DMS153 treated with DMSO at 0.1 percent for 48 hours (cell line): ENCODE results near the gene RHBDL3.

Experiments used
- DNase-seq: peaks from one replicate; lab custom pipeline; 2025; ENCODE audit not compliant: unreplicated experiment; lab: John Stamatoyannopoulos, UW

RHBDL3 gene

DNA sequence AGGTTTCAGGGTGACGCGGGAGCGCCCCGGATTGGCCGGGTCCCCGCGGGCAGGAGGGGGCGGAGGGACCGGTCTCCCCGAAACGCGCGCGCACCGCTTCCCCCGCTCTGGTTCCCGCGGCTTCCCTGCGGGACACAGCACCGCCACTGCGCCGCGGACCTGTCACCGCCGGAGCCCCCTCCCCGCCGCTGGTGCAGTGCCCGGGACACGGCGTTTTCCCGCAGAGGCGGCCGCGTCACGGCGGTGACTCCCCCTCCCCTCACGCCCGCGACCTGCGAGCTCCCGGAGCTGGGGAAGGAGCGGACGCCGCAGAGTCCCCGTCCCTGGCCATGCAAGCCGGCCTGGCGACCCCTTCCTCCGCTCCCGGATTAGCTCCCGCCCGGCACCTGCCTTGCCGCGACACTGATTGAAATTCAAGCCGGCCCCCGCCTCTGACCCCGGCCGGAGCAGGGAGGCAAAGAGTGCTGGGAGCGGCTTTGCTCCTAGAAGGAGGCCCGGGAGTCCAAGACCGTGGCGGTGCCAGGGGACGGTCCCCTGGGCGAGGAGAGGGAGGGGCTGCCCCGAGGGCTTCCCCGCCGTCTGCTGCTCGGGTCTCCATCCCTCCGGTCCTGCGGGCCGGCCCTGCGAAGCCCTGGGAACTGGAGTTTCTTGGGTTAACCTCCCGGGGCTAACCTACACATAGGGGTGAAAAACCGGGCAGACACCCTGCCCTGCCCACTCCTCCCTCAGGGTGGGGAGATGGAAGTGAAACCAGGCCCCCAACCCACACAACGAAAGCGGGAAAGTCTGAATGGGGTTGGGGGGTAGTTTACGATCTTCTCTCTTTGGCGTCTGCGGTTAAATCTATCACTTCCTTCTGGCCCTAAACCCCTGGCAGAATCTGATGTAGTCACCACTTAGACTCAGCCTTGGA is 1.0 kb downstream of the RHBDL3 start:
- no peak for DNase-seq

DNA sequence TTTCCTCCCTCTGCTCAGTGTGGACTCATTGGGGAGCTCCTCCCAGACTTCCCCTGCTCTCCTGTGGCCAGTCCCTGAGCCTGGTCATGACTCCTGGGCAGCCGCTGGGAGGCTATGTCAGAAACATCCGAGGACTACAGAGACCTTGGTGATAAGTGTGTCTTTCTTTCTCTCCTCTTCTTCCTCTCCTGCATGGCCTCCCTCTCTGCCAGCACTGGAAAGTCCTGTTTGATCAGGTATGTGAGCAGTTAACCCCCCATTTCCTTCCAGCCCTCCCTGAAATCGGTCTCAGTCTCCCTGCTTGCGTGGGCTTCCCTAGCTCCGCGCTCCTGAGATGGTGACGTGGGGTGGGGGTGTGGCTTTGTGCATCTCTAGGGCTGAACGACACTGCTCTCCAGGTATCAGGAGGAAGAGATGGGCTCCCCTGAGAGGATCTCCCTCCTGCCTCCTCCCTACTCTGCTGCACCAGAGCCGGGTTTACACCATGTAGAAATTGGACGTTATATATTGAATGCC is 2.1 kb downstream of the RHBDL3 start:
- DNase-seq, result no peak

DNA sequence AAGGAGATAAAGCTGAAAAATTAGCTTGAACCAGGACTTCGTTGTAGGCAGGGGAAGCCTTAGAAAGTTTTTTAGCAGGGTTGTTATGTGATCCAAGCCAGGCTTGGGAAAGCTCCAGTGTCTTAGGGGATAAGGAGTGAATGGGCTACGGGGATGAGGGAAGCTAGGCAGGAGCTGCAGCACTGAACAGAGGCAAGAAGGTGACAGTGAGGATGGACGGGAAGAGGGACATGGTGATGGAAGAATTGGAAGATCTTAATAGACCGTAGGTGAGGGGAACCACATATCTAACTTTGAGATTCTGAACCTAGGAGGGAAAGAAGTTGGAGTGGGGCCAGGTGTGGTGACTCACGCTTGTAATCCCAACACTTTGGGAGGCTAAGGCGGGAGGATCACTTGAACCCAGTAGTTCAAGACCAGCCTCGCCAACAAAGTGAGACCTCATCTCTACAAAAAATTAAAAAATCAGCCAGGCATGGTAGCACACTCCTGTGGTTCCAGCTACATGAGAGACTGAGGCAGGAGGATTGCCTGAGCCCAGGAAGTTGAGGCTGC is 3.2 kb downstream of the RHBDL3 start:
- DNase-seq, result no peak

DNA sequence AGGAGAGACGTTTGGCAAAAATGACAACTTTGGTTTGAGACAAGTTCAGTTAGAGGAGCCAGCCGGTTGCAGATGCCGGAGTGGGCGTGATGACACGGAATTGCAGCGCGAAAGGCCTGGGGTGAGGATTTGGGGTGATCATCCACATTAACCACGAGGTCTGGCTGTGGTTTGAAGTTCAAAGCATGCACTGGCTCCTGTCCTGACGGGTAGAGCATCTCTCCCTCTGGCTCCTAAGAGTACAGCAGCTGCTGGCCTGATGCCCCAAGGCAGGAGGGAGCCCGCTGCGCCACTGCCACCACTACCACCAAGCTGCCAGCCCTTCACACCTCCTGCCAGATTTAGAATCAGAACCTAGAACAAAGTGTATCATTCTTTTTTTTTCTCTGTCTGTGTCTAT is 3.7 kb downstream of the RHBDL3 start:
- no peak for DNase-seq

DNA sequence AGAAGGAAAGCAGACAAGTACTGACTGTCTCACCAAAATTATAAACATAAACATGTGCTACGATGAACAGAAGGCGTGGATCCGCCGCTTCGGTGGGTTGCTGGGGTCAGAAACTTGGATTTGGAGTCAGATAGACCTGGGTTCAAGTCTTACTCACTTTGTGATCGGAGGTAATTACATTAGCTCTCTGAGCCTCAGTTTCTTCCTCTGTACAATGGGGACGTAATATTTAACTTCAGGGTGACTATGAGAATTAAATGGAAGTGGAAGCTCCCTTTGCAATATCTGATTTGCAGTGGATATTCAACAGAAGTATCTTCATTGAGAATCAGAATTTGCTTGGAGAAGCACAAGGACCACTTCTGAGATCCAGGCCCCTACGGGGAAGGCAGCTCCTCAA is 6.2 kb downstream of the RHBDL3 start:
- DNase-seq, result no peak

DNA sequence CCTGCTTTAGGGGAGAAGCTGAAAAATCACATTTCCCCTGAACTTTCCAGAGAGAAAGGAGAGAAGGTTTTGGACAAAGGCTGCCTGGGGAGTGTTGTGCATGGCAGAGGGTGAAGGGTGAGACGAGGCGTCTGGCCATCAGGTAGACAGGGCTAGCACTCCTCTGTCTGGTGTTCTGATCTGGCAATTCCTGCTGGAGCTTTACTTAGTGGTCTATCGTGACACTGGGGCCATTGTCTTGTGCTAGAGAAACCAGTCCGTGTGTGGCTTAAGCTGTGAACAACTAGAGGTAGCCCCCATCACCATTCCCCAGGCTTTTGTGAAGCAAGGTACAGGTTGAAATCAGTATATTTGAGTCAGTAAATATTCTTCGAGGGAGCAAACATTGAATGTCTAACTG is 8.5 kb downstream of the RHBDL3 start:
- DNase-seq, result no peak

DNA sequence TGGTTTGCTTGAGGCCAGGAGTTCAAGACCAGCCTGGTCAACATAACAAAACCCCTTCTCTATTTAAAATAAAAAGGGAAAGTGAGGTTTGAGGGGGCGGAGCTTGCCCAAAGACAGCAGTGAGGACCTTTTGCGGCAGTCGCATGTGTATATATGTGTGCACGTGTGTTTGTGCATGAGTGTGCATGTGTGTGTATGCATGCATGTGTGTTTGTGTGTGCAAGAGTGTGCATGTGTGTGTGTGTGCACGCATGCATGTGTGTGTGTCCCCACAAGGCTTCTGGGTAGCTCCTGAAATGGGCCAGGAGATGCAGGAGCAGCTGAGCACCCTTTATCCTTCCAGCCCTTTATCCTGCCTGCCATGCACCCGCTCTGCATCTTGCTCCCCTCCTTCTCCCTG is 9.0 kb downstream of the RHBDL3 start:
- DNase-seq, result no peak

DNA sequence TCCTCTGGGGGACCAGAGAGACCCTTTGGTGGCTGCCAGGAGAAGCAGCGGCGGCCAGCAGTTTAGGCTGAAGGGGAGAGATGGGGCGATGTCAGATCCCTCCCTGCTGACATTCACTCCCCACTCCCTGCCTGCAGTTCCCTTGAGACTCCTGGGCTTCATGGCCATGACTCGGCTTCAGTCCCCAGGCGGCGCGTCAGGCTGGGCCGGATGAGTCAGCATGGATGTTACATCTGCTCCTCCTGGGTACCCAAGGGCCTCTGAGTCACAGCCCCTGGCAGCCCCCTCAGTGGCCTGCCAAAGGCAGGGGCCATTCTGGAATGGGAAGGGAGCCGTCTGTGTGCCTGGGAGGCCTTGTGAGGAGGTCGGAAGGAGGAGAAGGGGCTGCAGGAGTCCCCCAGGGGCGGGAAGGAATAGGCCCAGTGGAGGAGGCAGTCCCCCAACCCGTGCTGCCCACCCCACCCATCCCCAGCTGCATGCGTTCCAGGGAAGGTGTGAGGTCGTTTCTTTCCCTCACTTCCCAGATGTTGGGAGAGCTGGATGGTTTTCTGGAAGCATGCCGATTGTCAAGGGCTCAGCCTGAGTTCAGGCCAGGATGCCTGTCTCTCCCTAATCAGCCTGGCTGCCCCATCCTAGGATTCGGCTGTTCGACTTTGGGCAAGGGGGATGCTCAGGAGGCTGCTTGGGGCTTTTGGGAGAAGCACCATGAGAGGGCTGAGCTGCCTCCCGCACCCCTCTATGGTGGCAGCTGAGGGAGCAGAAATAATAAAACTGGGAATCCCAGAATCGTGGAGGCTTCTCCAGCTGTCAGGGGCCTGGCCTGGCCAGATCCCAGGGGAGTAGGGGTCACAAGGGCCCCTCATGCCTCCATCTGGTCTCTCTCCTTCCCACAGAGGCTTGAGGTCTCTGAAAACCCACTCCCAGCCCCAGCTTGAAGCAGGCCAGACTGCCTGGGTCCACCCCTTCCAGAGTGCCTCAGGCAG is 9.7 kb downstream of the RHBDL3 start:
- DNase-seq, result no peak

DNA sequence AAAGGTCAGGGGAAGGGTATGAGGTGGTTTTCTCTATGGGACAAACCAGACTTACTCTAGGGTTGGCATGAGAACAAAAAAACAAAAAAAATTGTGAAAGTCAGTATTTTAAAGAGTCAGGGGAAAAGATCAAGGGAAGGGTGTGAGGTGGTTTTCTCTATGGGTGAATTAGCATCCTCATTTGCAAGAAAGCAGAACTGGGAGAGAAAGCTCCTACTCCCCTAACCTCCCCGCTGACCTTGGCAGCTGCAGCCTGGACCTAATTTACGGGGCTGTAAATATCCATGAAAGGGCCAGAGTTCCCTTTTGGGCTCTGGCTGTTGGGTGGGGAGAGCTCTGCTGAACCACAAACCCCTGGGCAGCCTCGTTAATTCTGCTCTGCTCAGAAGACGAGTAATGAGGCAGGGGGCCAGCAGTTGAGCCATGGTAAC is 10.6 kb downstream of the RHBDL3 start:
- no peak for DNase-seq

DNA sequence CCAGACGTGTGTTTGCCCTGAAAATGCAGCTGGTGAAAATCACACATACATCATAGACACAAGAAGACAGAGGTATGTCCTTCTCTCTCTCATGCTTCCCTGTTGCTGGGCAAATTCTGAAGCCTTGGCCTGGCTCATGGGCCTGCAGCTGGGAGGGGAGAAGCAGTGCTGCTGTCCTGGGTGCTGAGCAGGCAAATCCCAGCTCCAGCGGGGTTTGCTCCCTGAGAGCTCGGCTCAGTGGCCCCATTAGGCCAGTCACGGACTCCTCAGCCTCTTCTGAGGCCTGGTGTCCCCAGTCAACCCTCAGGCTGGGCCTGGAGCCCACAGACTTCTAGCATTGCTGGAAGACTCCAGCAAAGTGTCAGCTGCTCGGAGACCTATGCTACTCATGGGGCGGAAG is 11.7 kb downstream of the RHBDL3 start:
- no peak for DNase-seq

DNA sequence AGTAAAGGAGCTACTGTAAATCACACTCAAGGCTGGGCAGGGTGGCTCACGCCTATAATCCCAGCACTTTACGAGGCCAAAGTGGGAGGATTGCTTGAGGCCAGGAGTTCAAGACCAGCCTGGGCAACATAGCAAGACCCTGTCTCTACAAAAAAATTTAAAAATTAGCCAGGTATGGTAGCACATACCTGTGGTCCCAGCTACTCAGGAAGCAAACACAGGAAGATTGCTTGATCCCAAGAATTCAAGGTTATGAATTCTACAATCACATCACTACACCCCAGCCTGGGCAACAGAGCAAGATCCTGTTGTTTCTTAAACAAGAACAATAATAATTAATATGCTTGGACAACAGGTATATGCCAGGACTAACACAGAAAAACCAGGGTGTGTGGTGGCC is 13.2 kb downstream of the RHBDL3 start:
- DNase-seq, result no peak

DNA sequence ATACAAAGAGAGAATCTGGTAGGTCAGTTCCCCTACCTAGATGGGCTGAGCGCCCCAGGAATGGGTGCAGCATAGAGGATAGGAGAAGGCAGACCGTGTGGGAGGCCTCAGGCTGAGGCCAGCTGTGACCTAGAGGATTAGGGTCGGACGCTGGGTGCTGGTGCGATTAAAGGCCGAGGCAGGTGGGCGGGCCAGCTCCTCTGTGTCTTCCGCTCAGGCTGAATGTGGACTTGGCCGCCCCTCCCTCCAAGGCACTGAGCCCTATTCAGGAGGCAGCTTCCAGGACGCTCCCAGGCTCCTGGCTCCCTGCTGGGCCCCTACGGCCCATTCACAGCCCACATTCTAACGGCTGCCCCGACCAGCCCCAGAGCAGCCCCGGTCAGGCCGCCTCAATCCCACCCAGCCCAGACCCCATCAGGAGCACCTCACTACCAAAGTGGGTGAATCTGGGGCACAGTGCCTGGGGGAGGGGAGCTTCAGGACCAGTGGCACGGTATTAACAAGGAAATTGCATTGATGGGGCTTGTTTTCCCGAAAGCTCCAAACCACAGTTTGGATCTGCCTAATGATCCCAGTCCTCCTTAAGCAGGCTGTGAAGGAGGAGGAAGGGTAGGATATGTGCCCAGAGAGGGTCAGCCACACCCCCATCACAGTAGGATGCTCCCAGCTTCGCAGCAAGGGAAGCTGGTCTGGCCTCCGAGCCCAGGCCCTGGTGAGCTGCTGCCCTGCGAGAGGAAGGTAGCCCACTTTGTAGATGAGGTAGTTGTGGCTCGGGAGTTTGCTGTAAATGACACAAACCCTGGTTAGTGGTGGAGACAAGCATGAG is 14.5 kb downstream of the RHBDL3 start:
- no peak for DNase-seq

DNA sequence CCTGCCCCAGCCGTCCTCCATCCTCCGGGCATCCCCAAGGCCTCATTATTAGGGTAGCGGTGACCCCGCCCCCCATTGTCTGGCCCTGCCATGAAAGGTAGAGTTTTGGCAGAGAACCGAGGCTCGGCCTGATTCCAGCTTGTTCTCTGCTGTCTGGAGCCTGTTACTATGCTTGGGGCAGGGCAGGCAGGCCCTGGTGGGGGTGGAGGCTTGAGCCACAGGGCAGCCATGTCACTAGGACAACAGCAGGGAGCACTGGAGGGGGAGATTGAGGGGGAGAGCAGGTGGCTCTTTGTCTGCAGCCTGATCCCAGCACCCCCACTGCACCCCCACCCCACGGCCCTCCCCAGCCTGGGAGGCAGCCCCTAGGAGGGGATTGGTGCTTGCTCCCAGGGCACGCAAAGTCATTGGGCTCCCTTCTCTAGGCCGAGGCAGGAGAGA is 15.4 kb downstream of the RHBDL3 start:
- peak; percentile 62 for DNase-seq

DNA sequence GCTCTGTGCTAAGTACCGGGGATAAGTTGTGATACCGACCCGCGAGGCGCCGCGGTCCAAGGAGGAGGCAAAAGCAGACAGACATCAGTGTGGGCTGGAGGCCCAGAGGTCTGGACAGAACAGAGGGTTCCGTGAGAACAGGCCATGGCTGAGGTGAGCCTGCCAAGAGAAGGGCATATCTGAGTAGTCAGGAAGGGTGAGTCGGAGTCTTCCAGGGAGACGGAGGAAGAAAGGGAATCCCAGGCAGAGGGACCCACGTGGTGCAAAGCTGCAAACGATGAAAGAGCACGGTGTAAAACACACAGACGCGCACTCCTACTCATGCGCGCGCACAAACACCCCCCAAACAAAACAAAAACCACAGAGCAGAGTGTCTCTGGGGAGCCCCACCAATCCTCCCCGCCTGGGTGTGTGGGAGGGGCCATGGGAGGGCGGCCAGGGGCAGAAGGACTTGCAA is 18.1 kb downstream of the RHBDL3 start:
- no peak for DNase-seq

DNA sequence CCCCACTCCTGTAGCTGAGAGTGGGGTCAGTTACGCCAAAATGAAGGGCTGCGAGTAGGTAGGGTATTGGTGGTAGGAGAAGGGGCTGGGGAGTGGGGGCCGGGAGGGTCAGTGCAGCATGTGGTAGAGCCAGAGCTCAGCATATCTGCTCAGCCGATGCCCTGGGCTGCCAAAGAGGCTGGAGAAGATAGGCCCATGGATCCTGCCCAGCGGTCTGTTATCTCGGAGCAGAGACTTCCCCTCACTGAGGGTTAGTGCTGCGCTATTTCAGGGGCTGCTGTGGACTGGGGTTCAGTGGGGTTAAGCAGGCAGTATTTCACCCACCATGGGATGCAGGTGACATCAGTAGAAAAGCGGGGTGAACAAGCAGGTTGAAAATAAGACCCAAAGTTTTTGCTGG is 19.7 kb downstream of the RHBDL3 start:
- no peak for DNase-seq

DNA sequence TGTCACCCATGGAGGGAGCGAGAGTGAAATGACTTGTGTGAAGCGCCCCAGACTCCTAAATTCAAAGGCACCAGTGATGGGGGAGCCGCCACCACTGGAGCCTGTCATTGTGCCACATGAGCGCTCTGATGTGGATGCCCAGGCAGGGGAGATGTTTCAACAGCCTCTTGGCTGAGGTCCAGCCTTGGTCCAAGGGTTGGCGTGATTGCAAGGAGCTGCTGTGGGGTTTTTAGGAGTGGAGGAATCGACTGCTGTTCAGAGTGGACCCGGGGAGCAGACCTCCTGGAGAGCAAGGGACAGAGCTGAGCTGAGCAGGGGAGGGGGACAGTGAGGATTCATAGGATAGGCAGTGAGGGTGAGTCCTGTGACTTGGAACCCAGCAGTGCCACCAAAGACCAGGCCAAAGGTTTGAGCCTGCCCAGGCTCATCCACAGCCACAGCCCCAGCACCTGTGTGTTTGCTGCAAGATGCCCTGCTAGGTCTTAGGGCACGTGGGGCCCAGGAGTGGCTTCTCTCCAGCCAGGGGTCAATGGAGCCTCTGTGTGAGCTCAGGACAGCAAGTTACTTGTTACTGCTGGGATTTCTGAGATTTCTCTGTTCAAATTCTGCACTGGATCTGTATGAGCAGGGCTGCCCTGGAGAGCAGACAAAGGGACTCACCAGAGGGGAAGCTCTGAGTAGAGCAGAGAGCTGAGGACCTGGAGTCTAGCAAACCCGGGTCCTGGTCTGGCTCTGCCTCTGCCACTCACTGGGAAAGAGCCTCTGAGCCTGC is 20.3 kb downstream of the RHBDL3 start:
- DNase-seq, result no peak

DNA sequence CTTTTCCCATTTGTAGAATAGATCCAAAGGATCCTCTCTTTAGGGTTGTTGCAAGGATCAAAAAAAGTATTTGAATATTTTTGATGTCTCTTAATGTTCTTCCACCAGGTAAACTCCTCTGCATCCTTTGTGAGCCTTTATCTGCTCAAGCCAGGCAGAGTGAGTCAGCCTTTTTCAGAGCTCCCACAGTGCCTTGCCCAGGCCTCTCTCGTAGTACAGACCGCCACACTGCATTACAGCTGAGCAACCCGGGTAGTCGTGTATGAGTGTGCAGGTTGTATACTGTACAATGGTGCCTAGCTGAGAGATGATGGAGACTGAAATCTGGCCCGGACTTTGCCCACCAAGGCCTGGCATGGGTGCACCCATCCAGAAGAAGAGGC is 20.9 kb downstream of the RHBDL3 start:
- no peak for DNase-seq

DNA sequence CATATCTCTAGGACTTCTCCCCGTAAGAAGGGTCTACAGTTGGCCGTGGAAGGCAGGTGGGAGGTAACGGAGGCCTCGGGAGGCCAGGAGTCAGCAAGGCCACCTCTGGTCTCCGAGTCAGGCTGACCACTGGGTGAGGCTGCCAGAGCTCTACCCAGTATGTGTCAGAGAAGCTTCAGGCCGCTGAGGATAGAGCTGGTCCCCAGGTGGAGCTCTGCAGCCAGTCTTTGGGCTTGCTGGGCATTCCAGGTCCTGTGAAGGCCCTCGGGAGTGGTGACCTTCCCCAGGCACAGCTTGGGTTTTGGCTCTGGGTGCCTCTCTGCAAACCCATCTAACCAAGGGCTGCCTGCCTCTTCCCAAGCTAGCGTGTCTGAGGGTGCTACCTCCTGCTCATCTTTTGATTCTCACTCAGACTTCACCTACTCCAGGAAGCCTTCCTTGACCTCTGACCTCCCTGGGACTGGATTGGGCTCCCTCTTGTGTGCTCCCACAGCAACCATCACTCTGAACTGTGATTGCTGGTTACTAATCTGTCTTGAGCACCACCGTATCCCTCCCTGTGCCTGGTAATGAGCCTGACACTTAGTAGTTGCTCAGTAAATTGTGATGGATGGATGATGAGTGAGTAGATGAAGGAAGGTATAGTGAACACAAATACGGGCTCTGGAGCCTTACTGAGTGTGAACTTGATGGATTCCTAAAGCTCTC is 22.3 kb downstream of the RHBDL3 start:
- DNase-seq, result no peak

DNA sequence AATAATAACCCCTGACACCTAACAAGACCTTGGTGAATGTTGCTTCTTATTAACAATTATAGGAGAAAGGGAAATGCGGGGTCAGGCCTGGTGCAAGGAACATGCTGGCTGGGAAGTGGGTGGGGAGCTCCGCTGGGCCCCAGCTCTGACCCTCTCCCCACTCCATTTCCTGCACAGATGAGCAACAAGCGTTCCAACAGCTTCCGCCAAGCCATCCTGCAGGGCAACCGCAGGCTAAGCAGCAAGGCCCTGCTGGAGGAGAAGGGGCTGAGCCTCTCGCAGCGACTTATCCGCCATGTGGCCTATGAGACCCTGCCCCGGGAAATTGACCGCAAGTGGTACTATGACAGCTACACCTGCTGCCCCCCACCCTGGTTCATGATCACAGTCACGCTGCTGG is 23.0 kb downstream of the RHBDL3 start:
- DNase-seq, result no peak
